Suprapubic skin (tissue), 3 donors: ENCODE results near the gene KPNA6.

Source experiments
- CTCF ChIP-seq, 2 donors: fragments of 200-600 bp in 1 of 2; fragments of 450-650 bp in 1 of 2; sonication (generic) in 1 of 2; IDR thresholded peaks; one replicate each; pipeline ENCODE4 v1.5.1; 2016 to 2019; ENCODE audit warnings: antibody characterized with exemption in 2 of 2, mild to moderate bottlenecking in 1 of 2, moderate library complexity in 1 of 2
- POLR2AphosphoS5 ChIP-seq, 3 donors: sonication (generic); formaldehyde crosslinking; IDR thresholded peaks; one replicate each; pipeline ENCODE4 v1.6.1; 2017; ENCODE audit warnings: antibody characterized with exemption in 3 of 3

GRCh38 chr1:32200226-32201010, 92.6 kb downstream of the KPNA6 start, which contains the start of gene CCDC28B:
- TF ChIP-seq POLR2AphosphoS5 (IDR thresholded peaks at IDR 0.05) = peak in 1 of 3 donors; percentile 27
- no peak for TF ChIP-seq CTCF (IDR thresholded peaks at IDR 0.05)
